NCI-H226 (cell line): Measurements from ENCODE around the gene RNF13.
"Not testable (repeated sequence)": the region's sequence is repeated elsewhere in the genome, so short reads cannot be mapped to it uniquely, and the experiment has no call there.

Experiments used
- DNase-seq: peaks from one replicate; pipeline ENCODE4 v3.0.0-alpha.2; 2015

RNF13 gene

GRCh38 chr3:149901770-149902169 is 88.8 kb downstream of the RNF13 start:
- DNase-seq: no peak

- no peak for DNase-seq
Observed at GRCh38 chr3:149902498-149903139, 89.6 kb downstream of the RNF13 start.

GRCh38 chr3:149906036-149906435 is 93.0 kb downstream of the RNF13 start:
- DNase-seq: no peak

- no peak for DNase-seq
Observed at GRCh38 chr3:149908424-149908957, 95.5 kb downstream of the RNF13 start.

GRCh38 chr3:149909923-149910322 is 96.9 kb downstream of the RNF13 start:
- no peak for DNase-seq

GRCh38 chr3:149917124-149917667 is 104.2 kb downstream of the RNF13 start:
- no peak for DNase-seq

- no peak for DNase-seq
Observed at GRCh38 chr3:149919509-149919908, 106.5 kb downstream of the RNF13 start.

GRCh38 chr3:149920119-149920518 is 107.1 kb downstream of the RNF13 start:
- DNase-seq: no peak

- no peak for DNase-seq
Observed at GRCh38 chr3:149933008-149933407, 120.0 kb downstream of the RNF13 start.

GRCh38 chr3:149933858-149934257 is 120.8 kb downstream of the RNF13 start:
- no peak for DNase-seq

GRCh38 chr3:149934524-149934923 is 121.5 kb downstream of the RNF13 start:
- peak; percentile 62 for DNase-seq

- peak; percentile 4 for DNase-seq
Observed at GRCh38 chr3:149936812-149937230, 123.8 kb downstream of the RNF13 start.

GRCh38 chr3:149938392-149939055 is 125.5 kb downstream of the RNF13 start:
- DNase-seq: not testable (repeated sequence)

- no peak for DNase-seq
Observed at GRCh38 chr3:149941186-149941585, 128.2 kb downstream of the RNF13 start.

GRCh38 chr3:149941946-149942345 is 128.9 kb downstream of the RNF13 start:
- no peak for DNase-seq

- no peak for DNase-seq
Observed at GRCh38 chr3:149942409-149942808, 129.4 kb downstream of the RNF13 start.

- not testable (repeated sequence) for DNase-seq
Observed at GRCh38 chr3:149943966-149944365, 131.0 kb downstream of the RNF13 start.

GRCh38 chr3:149947231-149947630 is 134.2 kb downstream of the RNF13 start:
- no peak for DNase-seq

GRCh38 chr3:149949181-149949580 is 136.2 kb downstream of the RNF13 start:
- DNase-seq: no peak

GRCh38 chr3:149954812-149955211 is 141.8 kb downstream of the RNF13 start:
- DNase-seq: no peak

- no peak for DNase-seq
Observed at GRCh38 chr3:149955449-149955848, 142.4 kb downstream of the RNF13 start.

- no peak for DNase-seq
Observed at GRCh38 chr3:149957361-149958125, 144.5 kb downstream of the RNF13 start.

- DNase-seq: no peak
Observed at GRCh38 chr3:149958171-149958796, 145.3 kb downstream of the RNF13 start.
